HL-60 (cell line): ENCODE measurements around the gene AK5.

ENCODE experiments used
- CTCF ChIP-seq: IDR thresholded peaks from one replicate; pipeline ENCODE4 v1.5.1; 2011; ENCODE audit warnings: low read length, control low read depth, inconsistent platforms; ENCODE audit not compliant: insufficient read depth
- REST ChIP-seq: IDR thresholded peaks from 2 replicates; pipeline ENCODE4 v1.6.1; 2012; ENCODE audit warnings: low read depth; ENCODE audit not compliant: insufficient replicate concordance
- SPI1 ChIP-seq: IDR thresholded peaks from 2 replicates; pipeline ENCODE4 v1.6.1; 2012; ENCODE audit warnings: low read depth, mild to moderate bottlenecking, borderline replicate concordance

GRCh38 chr1:77446841-77447555 lies 165.2 kb downstream of the AK5 start:
- TF ChIP-seq REST, result no peak
- no peak for TF ChIP-seq CTCF
- TF ChIP-seq SPI1, result no peak
